HL-60/S4 treated with phorbol 12-myristate 13-acetate at 8.2 ng/mL for 4 days and 3 days (cell line): ENCODE results near the gene TNFAIP8L2.

ENCODE experiments used
- in situ Hi-C: fragments of 300-500 bp; cut with MboI; formaldehyde crosslinking; loops from 2 replicates; pipeline ENCODE4 v1.15.0; 2022; ENCODE audit warnings: low sequenced_read_pairs

TNFAIP8L2 gene

GRCh38 chr1:151145304-151146071 lies 11.0 kb upstream of the TNFAIP8L2 start:
- in situ Hi-C loops: no loop called here

GRCh38 chr1:151146072-151146411 lies 10.4 kb upstream of the TNFAIP8L2 start:
- in situ Hi-C loops: no loop called here

GRCh38 chr1:151146412-151147131 lies 9.9 kb upstream of the TNFAIP8L2 start, which contains the start of gene SEMA6C:
Gene SEMA6C (minus strand): TSS chr1:151146631. CDS start chr1:151142621, 4,010 bp downstream.
- in situ Hi-C loops: no loop called here

- in situ Hi-C loops: no loop called here
These were observed 9.3 kb upstream of the TNFAIP8L2 start for GRCh38 chr1:151147132-151147503.

- in situ Hi-C loops: no loop called here
These were observed 8.8 kb upstream of the TNFAIP8L2 start for GRCh38 chr1:151147665-151148064.

- in situ Hi-C loops: no loop called here
These were observed 650 bp downstream of the TNFAIP8L2 start for GRCh38 chr1:151157067-151157531.

- in situ Hi-C loops: no loop called here
These were observed 1.9 kb downstream of the TNFAIP8L2 start for GRCh38 chr1:151158326-151158725.

- in situ Hi-C loops: no loop called here
These were observed 2.4 kb downstream of the TNFAIP8L2 start for GRCh38 chr1:151158751-151159251.

GRCh38 chr1:151159373-151159772 lies 2.9 kb downstream of the TNFAIP8L2 start:
- in situ Hi-C loops: no loop called here

- in situ Hi-C loops: no loop called here
These were observed 8.4 kb downstream of the TNFAIP8L2 start for GRCh38 chr1:151164732-151165280.

GRCh38 chr1:151165281-151165737 lies 8.9 kb downstream of the TNFAIP8L2 start:
- in situ Hi-C loops: no loop called here

GRCh38 chr1:151165738-151166504 lies 9.5 kb downstream of the TNFAIP8L2 start, which contains the start of the genes LYSMD1 and SCNM1:
Gene LYSMD1 (minus strand): TSS chr1:151165902. CDS start chr1:151165258, 644 bp downstream.
Gene SCNM1 (plus strand): TSS chr1:151166144. CDS start chr1:151166153, 9 bp downstream.
- in situ Hi-C loops: no loop called here

GRCh38 chr1:151166505-151166956 lies 10.1 kb downstream of the TNFAIP8L2 start:
- in situ Hi-C loops: no loop called here

- in situ Hi-C loops: no loop called here
These were observed 10.7 kb downstream of the TNFAIP8L2 start for GRCh38 chr1:151167116-151167515.

- in situ Hi-C loops: no loop called here
These were observed 14.7 kb downstream of the TNFAIP8L2 start for GRCh38 chr1:151171190-151171589.

- in situ Hi-C loops: no loop called here
These were observed 18.7 kb downstream of the TNFAIP8L2 start for GRCh38 chr1:151175041-151175741.

GRCh38 chr1:151175863-151176262 lies 19.4 kb downstream of the TNFAIP8L2 start, which contains the start of gene TMOD4:
Gene TMOD4 (minus strand): TSS chr1:151175981. CDS start chr1:151174875, 1,106 bp downstream.
- in situ Hi-C loops: no loop called here

- in situ Hi-C loops: no loop called here
These were observed 20.1 kb downstream of the TNFAIP8L2 start for GRCh38 chr1:151176514-151177045.

- in situ Hi-C loops: no loop called here
These were observed 27.8 kb downstream of the TNFAIP8L2 start for GRCh38 chr1:151184211-151184610.
